Neural progenitor cell (in vitro differentiated cells): ENCODE measurements around the gene PPIH.

ENCODE experiments used
- EZH2 ChIP-seq: fragments of 200-600 bp; sonication (generic); IDR thresholded peaks from 2 replicates; pipeline ENCODE4 v1.6.1; 2017; ENCODE audit warnings: antibody characterized with exemption, mild to moderate bottlenecking, moderate library complexity
- TF ChIP-seq, protein P1 (sequence below): fragments of 200-600 bp; sonication (generic); IDR thresholded peaks from 2 replicates; pipeline ENCODE4 v1.5.1; 2017; ENCODE audit warnings: antibody characterized with exemption, mild to moderate bottlenecking

DNA sequence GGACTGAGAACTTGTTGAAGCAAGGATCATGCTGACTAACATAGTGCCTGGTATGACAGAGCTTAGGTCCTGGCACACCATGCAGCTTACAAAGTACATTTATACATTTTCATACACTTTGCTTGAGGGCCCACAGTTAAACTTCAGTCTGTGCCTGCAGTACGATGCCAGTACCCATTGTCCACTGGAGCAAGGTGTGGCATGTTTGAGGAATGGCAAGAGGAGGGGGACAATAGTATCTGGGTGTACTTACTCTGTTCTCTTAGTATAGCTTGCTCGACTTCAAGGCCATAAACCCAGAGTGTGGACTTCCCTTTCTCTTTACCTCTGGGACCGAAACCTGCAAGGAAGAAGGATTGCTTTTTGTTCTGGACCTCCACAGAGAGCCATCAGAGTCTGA lies 17.2 kb downstream of the PPIH start:
- TF ChIP-seq, protein P1, sequence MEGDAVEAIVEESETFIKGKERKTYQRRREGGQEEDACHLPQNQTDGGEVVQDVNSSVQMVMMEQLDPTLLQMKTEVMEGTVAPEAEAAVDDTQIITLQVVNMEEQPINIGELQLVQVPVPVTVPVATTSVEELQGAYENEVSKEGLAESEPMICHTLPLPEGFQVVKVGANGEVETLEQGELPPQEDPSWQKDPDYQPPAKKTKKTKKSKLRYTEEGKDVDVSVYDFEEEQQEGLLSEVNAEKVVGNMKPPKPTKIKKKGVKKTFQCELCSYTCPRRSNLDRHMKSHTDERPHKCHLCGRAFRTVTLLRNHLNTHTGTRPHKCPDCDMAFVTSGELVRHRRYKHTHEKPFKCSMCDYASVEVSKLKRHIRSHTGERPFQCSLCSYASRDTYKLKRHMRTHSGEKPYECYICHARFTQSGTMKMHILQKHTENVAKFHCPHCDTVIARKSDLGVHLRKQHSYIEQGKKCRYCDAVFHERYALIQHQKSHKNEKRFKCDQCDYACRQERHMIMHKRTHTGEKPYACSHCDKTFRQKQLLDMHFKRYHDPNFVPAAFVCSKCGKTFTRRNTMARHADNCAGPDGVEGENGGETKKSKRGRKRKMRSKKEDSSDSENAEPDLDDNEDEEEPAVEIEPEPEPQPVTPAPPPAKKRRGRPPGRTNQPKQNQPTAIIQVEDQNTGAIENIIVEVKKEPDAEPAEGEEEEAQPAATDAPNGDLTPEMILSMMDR = no peak
- TF ChIP-seq EZH2 = no peak
